ENCODE measurements around the gene ZNF441. TPM values are rescaled to one million over a fixed set of nuclear protein-coding genes. Genes with fewer than 3 reads are reported as not detected.

ZNF441 gene
- total RNA-seq, 1 donor from 2014 or later: 2.2 TPM

Other genes starting within 250 kb of the ZNF441 start
- gene ECSIT, start 237.9 kb upstream of the ZNF441 start, total RNA-seq: 32.8 TPM
- 8.3 TPM for gene CNN1, start 228.1 kb upstream of the ZNF441 start, total RNA-seq
- 34.9 TPM for gene ELOF1, start 207.8 kb upstream of the ZNF441 start, total RNA-seq
- 34.6 TPM for gene ACP5, start 189.4 kb upstream of the ZNF441 start, total RNA-seq
- gene ZNF627, start 169.5 kb upstream of the ZNF441 start, total RNA-seq: 4.1 TPM
- 8.4 TPM for gene ZNF823, start 28.1 kb upstream of the ZNF441 start, total RNA-seq
- 0.20 TPM for gene ZNF491, start 31.5 kb downstream of the ZNF441 start, total RNA-seq
- gene ZNF440, start 47.3 kb downstream of the ZNF441 start, total RNA-seq: 15.4 TPM
- 0.84 TPM for gene ZNF439, start 81.7 kb downstream of the ZNF441 start, total RNA-seq
- 0.64 TPM for gene ZNF69, start 120.8 kb downstream of the ZNF441 start, total RNA-seq
- 5.9 TPM for gene ZNF700, start 158.1 kb downstream of the ZNF441 start, total RNA-seq
- 0.96 TPM for gene ZNF763, start 198.0 kb downstream of the ZNF441 start, total RNA-seq

Data from esophagus mucosa (tissue), 1 donor.